Loucy (cell line): ENCODE measurements around the gene TUBA3E.

ENCODE experiments used
- EZH2phosphoT487 ChIP-seq: fragments of 200-600 bp; IDR thresholded peaks from 2 replicates; pipeline ENCODE4 v1.6.1; 2018; ENCODE audit warnings: antibody characterized with exemption, mild to moderate bottlenecking, moderate library complexity, borderline replicate concordance
- TF ChIP-seq, protein P1 (sequence below): fragments of 200-600 bp; sonication (generic); conservative IDR thresholded peaks from 2 replicates; pipeline ENCODE4 v1.5.1; 2014; ENCODE audit warnings: mild to moderate bottlenecking, antibody characterized with exemption, low read length

DNA sequence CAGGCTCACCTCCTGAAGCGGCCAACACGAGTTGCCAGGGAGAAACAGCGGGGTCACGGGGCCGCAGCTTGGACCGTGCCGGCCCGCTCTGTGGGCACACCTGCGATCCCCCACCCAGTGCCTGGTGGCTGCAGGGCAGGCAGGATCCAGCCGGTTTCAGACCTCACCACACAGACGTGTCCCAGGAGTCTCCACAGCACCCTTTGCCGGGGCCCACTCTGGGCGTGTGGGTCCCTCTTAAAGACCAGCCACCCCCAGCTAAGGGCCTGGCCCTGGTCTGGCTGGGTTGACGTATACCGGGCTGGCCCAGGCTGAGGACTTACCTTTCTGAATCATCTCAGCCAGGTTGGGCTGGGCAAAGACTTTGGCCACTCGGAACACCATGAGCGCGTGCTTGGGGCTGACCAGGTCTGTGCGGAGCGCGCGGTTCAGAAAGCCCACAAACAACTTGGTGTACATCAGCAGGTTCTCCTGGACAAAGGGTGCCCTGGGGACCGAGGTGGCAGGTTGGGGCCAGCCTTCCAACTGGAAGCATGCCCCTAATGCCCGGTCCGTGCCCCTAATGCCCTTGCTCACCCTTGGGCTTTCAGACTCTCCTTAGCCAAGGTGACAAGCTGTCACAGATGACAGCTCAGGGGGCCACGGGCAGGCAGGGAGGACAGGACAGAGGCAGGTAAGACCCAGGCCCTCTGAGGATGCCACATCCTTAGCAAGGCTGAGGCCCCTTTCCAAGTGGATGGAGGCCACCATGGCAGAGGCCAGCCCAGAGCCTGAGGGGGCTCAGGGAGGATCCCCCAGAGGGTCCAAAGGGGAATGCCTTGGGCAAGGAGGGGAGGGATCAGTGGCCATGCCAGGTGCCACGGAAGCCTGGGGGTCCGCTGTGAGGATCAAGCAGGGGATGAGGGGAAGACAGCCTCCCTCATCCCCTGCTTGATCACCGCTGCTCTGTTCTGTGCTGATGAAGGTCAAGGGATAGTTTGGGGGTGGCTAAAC lies 43.2 kb downstream of the TUBA3E start:
- TF ChIP-seq EZH2phosphoT487, result no peak
- TF ChIP-seq, protein P1, sequence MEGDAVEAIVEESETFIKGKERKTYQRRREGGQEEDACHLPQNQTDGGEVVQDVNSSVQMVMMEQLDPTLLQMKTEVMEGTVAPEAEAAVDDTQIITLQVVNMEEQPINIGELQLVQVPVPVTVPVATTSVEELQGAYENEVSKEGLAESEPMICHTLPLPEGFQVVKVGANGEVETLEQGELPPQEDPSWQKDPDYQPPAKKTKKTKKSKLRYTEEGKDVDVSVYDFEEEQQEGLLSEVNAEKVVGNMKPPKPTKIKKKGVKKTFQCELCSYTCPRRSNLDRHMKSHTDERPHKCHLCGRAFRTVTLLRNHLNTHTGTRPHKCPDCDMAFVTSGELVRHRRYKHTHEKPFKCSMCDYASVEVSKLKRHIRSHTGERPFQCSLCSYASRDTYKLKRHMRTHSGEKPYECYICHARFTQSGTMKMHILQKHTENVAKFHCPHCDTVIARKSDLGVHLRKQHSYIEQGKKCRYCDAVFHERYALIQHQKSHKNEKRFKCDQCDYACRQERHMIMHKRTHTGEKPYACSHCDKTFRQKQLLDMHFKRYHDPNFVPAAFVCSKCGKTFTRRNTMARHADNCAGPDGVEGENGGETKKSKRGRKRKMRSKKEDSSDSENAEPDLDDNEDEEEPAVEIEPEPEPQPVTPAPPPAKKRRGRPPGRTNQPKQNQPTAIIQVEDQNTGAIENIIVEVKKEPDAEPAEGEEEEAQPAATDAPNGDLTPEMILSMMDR, result no peak
